ENCODE measurements around the gene MGAT1.

DNA sequence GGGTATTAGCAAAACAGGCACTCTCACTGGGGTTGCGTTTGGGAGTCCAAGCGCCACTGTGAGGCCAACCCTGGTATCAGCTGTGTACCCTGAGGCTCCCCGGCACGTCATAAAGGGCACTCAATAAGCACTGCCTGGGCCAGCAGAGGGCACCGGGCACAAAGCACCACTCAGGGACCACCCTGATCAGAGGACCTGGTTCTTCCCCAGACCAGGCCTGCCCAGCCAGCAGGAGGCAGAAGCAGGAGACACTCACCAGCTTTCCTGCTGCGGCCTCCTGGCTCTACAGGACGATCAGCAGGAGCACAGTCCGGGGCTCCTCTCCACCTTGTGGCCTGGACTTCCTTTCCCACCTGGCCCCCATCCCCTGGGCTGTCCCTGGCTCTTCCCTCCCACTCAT, 12.6 kb downstream of the MGAT1 start:
- TF ChIP-seq, protein P1, sequence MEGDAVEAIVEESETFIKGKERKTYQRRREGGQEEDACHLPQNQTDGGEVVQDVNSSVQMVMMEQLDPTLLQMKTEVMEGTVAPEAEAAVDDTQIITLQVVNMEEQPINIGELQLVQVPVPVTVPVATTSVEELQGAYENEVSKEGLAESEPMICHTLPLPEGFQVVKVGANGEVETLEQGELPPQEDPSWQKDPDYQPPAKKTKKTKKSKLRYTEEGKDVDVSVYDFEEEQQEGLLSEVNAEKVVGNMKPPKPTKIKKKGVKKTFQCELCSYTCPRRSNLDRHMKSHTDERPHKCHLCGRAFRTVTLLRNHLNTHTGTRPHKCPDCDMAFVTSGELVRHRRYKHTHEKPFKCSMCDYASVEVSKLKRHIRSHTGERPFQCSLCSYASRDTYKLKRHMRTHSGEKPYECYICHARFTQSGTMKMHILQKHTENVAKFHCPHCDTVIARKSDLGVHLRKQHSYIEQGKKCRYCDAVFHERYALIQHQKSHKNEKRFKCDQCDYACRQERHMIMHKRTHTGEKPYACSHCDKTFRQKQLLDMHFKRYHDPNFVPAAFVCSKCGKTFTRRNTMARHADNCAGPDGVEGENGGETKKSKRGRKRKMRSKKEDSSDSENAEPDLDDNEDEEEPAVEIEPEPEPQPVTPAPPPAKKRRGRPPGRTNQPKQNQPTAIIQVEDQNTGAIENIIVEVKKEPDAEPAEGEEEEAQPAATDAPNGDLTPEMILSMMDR (IDR thresholded peaks at IDR 0.05): peak in 3 of 7 experiments; percentile 10 to 27 (median 25)
- no peak for TF ChIP-seq POLR2A (IDR thresholded peaks at IDR 0.05)
